Loucy (cell line): ENCODE results near the gene DNM3.
A peak's percentile ranks its signal among the peaks of the same experiment; 100 is the strongest.

Source experiments
- H2AFZ ChIP-seq: fragments of 200-600 bp; sonication (generic); 2 replicates; pipeline ENCODE4 v1.6.0; 2016; ENCODE audit warnings: antibody characterized with exemption, mild to moderate bottlenecking, low read length, moderate library complexity
- H3F3A ChIP-seq: fragments of 200-600 bp; 2 replicates; pipeline ENCODE4 v1.6.0; 2016; ENCODE audit warnings: antibody characterized with exemption, low read depth, mild to moderate bottlenecking
- H3K27me3 ChIP-seq: fragments of 200-600 bp; sonication (generic); 2 replicates; pipeline ENCODE4 v1.6.1; 2014; ENCODE audit warnings: low read length, mild to moderate bottlenecking; ENCODE audit not compliant: insufficient read depth, poor library complexity, severe bottlenecking
- H3K36me3 ChIP-seq: fragments of 200-600 bp; sonication (generic); 2 replicates; pipeline ENCODE4 v1.6.1; 2016; ENCODE audit warnings: low read length; ENCODE audit not compliant: insufficient read depth
- H3K4me1 ChIP-seq: fragments of 200-600 bp; sonication (generic); 2 replicates; pipeline ENCODE4 v1.5.1; 2014; ENCODE audit warnings: low read length, mild to moderate bottlenecking; ENCODE audit not compliant: insufficient read depth, poor library complexity, severe bottlenecking
- H3K4me2 ChIP-seq: fragments of 200-600 bp; sonication (generic); 2 replicates; pipeline ENCODE4 v1.6.0; 2014; ENCODE audit warnings: antibody characterized with exemption, low read length, low read depth, mild to moderate bottlenecking; ENCODE audit not compliant: poor library complexity, severe bottlenecking
- H3K4me3 ChIP-seq: fragments of 200-600 bp; sonication (generic); 2 replicates; pipeline ENCODE4 v1.5.1; 2014; ENCODE audit warnings: low read length, mild to moderate bottlenecking, mixed read lengths; ENCODE audit not compliant: poor library complexity, severe bottlenecking
- H3K79me2 ChIP-seq: fragments of 200-600 bp; sonication (generic); 2 replicates; pipeline ENCODE4 v1.6.1; 2014; ENCODE audit warnings: low read length; ENCODE audit not compliant: insufficient read depth
- H3K9ac ChIP-seq: fragments of 200-600 bp; sonication (generic); 2 replicates; pipeline ENCODE4 v1.6.0; 2014; ENCODE audit warnings: mild to moderate bottlenecking, low read depth, low read length, moderate library complexity; ENCODE audit not compliant: poor library complexity, severe bottlenecking
- H3K9me2 ChIP-seq: fragments of 200-600 bp; sonication (generic); replicated peaks from 2 replicates; pipeline ENCODE4 v1.6.1; 2016; ENCODE audit warnings: low read depth, low read length, mixed read lengths
- H3K9me3 ChIP-seq: fragments of 200-600 bp; sonication (generic); 2 replicates; pipeline ENCODE4 v1.6.1; 2014; ENCODE audit warnings: mild to moderate bottlenecking, antibody characterized with exemption, low read length, low read depth; ENCODE audit not compliant: insufficient read depth
- H4K20me1 ChIP-seq: fragments of 200-600 bp; sonication (generic); 2 replicates; pipeline ENCODE4 v1.6.0; 2014; ENCODE audit warnings: antibody characterized with exemption, low read length, mild to moderate bottlenecking; ENCODE audit not compliant: insufficient read depth, poor library complexity, severe bottlenecking
- EZH2phosphoT487 ChIP-seq: fragments of 200-600 bp; IDR thresholded peaks from 2 replicates; pipeline ENCODE4 v1.6.1; 2018; ENCODE audit warnings: antibody characterized with exemption, mild to moderate bottlenecking, moderate library complexity, borderline replicate concordance
- TF ChIP-seq, protein P1 (sequence below): fragments of 200-600 bp; sonication (generic); conservative IDR thresholded peaks from 2 replicates; pipeline ENCODE4 v1.5.1; 2014; ENCODE audit warnings: mild to moderate bottlenecking, antibody characterized with exemption, low read length

The DNM3 gene

DNA sequence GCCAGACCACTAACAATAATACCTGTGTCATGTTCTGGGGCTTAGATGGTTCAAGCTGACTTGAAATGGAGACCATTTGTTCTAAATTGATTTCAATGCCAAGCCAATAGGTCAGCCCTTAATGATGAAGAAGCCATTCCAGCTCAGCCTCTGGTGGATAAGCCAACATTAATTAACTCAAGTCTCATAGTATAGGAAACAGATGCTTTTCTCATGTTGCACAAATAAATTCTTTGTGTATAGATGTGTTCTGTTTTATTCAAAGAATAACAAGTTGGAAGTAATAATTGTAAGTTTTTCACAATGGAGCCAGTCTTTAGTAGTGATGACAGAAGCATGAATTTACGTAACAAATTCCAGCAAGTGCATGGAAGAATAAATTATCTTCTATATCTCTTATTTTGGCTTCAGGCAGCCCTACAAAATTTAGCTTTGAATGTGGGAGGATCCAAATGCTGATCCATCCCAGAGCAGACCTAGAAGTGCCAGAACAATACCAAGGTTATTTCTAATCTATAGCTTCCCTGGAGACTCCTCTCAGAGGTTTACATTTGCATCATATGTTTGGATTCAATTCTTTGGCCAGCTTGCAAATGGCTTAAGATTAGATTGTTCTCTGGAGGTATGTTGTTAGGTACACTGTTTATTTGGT lies 536.9 kb downstream of the DNM3 start:
- Histone ChIP-seq H3K36me3 (no peaks in the 10 kb centered on the region), H4K20me1 (no peaks in the 10 kb centered on the region), H3K9ac (no peak overlapping the region), H2AFZ (no peak overlapping the region), H3K4me2 (no peak overlapping the region), H3K4me3 (no peak overlapping the region), H3K9me2 (no peaks in the 10 kb centered on the region), H3K4me1 (peaks cover 70% of the 10 kb centered on the region), H3K9me3 (no peaks in the 10 kb centered on the region), H3F3A (no peaks in the 10 kb centered on the region), H3K79me2 (no peaks in the 10 kb centered on the region), H3K27me3 (no peaks in the 10 kb centered on the region)
- no peak for TF ChIP-seq EZH2phosphoT487
- TF ChIP-seq, protein P1, sequence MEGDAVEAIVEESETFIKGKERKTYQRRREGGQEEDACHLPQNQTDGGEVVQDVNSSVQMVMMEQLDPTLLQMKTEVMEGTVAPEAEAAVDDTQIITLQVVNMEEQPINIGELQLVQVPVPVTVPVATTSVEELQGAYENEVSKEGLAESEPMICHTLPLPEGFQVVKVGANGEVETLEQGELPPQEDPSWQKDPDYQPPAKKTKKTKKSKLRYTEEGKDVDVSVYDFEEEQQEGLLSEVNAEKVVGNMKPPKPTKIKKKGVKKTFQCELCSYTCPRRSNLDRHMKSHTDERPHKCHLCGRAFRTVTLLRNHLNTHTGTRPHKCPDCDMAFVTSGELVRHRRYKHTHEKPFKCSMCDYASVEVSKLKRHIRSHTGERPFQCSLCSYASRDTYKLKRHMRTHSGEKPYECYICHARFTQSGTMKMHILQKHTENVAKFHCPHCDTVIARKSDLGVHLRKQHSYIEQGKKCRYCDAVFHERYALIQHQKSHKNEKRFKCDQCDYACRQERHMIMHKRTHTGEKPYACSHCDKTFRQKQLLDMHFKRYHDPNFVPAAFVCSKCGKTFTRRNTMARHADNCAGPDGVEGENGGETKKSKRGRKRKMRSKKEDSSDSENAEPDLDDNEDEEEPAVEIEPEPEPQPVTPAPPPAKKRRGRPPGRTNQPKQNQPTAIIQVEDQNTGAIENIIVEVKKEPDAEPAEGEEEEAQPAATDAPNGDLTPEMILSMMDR, result no peak

GRCh38 chr1:172380441-172381244 lies 539.3 kb downstream of the DNM3 start:
- Histone ChIP-seq H3K79me2 (no peaks in the 10 kb centered on the region), H3K27me3 (no peaks in the 10 kb centered on the region), H3K36me3 (no peaks in the 10 kb centered on the region), H3K4me2 (peak overlapping the region; percentile 82), H3K4me3 (peak overlapping the region; percentile 68), H3K9me2 (no peaks in the 10 kb centered on the region), H3K4me1 (peaks cover 49% of the 10 kb centered on the region), H3F3A (no peaks in the 10 kb centered on the region), H3K9me3 (no peaks in the 10 kb centered on the region), H2AFZ (peak overlapping the region; percentile 69), H3K9ac (peak overlapping the region; percentile 75), H4K20me1 (no peaks in the 10 kb centered on the region)
- TF ChIP-seq EZH2phosphoT487, result no peak
- TF ChIP-seq, protein P1, result no peak; the same call in 1 of the 2 replicates

DNA sequence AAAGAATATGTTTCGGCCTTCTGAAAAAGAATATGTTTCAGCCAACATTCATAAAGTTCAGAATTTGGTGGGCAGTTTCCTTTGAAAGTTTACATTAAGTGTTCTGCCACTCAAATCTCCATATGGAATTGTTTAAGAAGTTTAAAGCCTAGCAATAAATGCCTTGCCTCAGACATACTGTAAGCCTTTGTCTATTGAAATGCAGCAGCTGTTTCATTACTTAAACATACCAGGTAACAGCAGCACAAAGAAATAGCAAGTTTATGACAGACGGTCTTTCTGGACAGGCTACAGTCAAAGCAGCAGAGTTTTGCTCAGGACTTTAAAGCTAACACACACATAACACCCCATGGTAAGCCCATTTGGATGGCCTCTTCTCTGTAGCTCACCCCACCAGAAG lies 540.6 kb downstream of the DNM3 start:
- no peaks in the 10 kb centered on the region for H3K27me3 ChIP-seq
- H3K9ac ChIP-seq, result peak overlapping the region; percentile 75
- no peak overlapping the region for H3K4me3 ChIP-seq
- H3K36me3 ChIP-seq, result no peaks in the 10 kb centered on the region
- H3K79me2 ChIP-seq, result no peaks in the 10 kb centered on the region
- no peaks in the 10 kb centered on the region for H4K20me1 ChIP-seq
- no peak for TF ChIP-seq EZH2phosphoT487
- TF ChIP-seq, protein P1, result no peak
- no peaks in the 10 kb centered on the region for H3K9me3 ChIP-seq
- H2AFZ ChIP-seq, result 0 out of 2 replicates have a peak overlapping the region, but pooled peaks have one; percentile 32
- H3F3A ChIP-seq, result no peaks in the 10 kb centered on the region
- H3K9me2 ChIP-seq, result no peaks in the 10 kb centered on the region
- peaks cover 37% of the 10 kb centered on the region for H3K4me1 ChIP-seq
- no peak overlapping the region for H3K4me2 ChIP-seq
